AG09319 (cell line): ENCODE data around the gene MUL1.

Experiments used
- DNase-seq: peaks from one replicate; pipeline ENCODE4 v3.0.0-alpha.2; 2010; ENCODE audit warnings: low read depth; ENCODE audit errors: extremely low read depth
- TF ChIP-seq, protein P1 (sequence below): IDR thresholded peaks from 2 replicates; pipeline ENCODE4 v1.5.1; 2011; ENCODE audit warnings: low read depth, mild to moderate bottlenecking, inconsistent platforms, low read length, moderate library complexity

The MUL1 gene

DNA sequence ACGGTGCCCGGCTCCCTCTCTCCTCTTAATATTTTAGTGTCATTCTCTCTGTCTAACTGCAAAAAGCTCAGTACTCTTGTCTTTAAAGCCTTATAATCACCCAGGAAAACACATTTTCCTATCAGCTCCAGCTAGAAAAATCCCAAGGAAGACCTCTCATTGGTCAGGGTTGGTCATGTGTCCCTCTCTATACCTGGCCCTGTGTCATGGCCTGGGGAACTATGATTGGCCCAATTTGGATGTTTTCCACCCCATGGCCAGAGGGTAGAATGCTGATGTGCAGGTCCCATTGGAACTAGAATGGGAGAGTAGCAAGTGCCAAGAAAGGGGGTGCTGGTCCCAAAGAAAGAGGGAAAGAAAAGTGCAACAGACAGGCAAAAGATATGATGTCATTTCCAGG lies 49.2 kb downstream of the MUL1 start:
- no peak for DNase-seq
- TF ChIP-seq, protein P1, sequence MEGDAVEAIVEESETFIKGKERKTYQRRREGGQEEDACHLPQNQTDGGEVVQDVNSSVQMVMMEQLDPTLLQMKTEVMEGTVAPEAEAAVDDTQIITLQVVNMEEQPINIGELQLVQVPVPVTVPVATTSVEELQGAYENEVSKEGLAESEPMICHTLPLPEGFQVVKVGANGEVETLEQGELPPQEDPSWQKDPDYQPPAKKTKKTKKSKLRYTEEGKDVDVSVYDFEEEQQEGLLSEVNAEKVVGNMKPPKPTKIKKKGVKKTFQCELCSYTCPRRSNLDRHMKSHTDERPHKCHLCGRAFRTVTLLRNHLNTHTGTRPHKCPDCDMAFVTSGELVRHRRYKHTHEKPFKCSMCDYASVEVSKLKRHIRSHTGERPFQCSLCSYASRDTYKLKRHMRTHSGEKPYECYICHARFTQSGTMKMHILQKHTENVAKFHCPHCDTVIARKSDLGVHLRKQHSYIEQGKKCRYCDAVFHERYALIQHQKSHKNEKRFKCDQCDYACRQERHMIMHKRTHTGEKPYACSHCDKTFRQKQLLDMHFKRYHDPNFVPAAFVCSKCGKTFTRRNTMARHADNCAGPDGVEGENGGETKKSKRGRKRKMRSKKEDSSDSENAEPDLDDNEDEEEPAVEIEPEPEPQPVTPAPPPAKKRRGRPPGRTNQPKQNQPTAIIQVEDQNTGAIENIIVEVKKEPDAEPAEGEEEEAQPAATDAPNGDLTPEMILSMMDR = no peak

DNA sequence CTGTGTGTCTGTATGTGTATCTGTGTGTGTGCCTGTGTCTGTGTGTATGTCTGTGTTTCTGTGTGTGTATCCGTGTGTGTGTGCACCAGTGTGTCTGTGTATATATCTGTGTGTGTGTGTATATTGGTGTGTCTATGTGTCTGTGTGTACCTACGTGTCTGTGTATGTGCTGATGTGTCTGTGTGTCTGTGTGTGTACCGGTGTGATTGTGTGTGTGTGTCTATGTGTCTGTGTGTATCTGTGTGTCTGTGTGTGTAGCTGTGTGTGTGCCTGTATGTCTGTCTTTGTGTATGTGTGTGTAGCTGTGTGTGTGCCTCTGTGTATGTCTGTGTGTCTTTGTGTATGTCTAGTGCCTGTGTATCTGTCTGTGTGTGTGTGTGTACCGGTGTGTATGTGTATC lies 53.9 kb downstream of the MUL1 start:
- no peak for DNase-seq
- TF ChIP-seq, protein P1 = no peak

DNA sequence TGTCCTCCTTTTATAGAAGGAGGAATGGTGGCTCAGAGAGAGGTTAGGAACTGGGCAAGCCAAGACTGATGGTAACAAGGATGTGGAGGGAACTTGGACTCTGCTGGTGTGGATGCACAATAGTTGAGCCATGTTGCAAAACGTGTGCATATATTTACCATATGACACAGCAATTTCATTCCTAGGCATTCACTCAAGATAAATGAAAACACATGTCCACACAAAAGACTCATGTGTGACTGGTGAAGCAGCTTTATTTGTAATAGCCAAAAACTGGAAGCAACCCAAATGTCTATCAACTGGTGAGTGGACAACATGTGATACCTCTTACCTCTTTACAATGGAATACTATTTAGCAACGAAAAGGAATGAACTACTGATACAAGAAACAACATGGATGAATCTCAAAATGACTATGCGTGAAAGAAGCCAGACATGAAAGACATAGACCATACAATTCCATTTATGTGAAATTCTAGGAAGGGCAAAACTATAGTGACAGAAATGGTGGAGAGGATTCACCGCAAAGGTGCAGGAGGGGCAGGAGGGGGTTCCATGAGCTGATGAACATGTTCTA lies 58.1 kb downstream of the MUL1 start:
- TF ChIP-seq, protein P1 = no peak
- DNase-seq = peak; percentile 54
